HEK293 (cell line): ENCODE results near the gene FAM216A.

Experiments
- CTCF ChIP-seq: fragments of 450-650 bp; formaldehyde crosslinking; IDR thresholded peaks from 2 replicates; pipeline ENCODE4 v1.5.1; 2016; ENCODE audit warnings: missing biosample characterization, missing genetic modification characterization
- MYNN ChIP-seq: fragments of 450-650 bp; formaldehyde crosslinking; IDR thresholded peaks from 2 replicates; pipeline ENCODE4 v1.5.1; 2016; ENCODE audit warnings: missing biosample characterization, missing genetic modification characterization, borderline replicate concordance
- PATZ1 ChIP-seq: fragments of 450-650 bp; formaldehyde crosslinking; IDR thresholded peaks from 2 replicates; pipeline ENCODE4 v1.5.1; 2016; ENCODE audit warnings: missing biosample characterization, missing genetic modification characterization
- ZFP3 ChIP-seq: fragments of 450-650 bp; formaldehyde crosslinking; IDR thresholded peaks from 2 replicates; pipeline ENCODE4 v1.5.1; 2016; ENCODE audit warnings: low read depth, missing biosample characterization, missing genetic modification characterization
- ZNF175 ChIP-seq: fragments of 450-650 bp; formaldehyde crosslinking; IDR thresholded peaks from 2 replicates; pipeline ENCODE4 v1.5.1; 2016; ENCODE audit warnings: missing biosample characterization, missing genetic modification characterization
- ZNF23 ChIP-seq: fragments of 450-650 bp; formaldehyde crosslinking; IDR thresholded peaks from 2 replicates; pipeline ENCODE4 v1.5.1; 2016; ENCODE audit warnings: missing biosample characterization, missing genetic modification characterization, borderline replicate concordance
- ZNF341 ChIP-seq: fragments of 450-650 bp; formaldehyde crosslinking; IDR thresholded peaks from 2 replicates; pipeline ENCODE4; 2016; ENCODE audit warnings: low read depth, missing biosample characterization, missing genetic modification characterization
- ZNF629 ChIP-seq: fragments of 450-650 bp; formaldehyde crosslinking; IDR thresholded peaks from 2 replicates; pipeline ENCODE4 v1.5.1; 2017; ENCODE audit warnings: missing biosample characterization, missing genetic modification characterization
- ZNF707 ChIP-seq: fragments of 450-650 bp; formaldehyde crosslinking; IDR thresholded peaks from 2 replicates; pipeline ENCODE4 v1.5.1; 2016; ENCODE audit warnings: missing biosample characterization, missing genetic modification characterization

- TF ChIP-seq ZNF23 (tag by site-specific recombination) (no peak), ZNF629 (tag by site-specific recombination) (no peak), PATZ1 (tag by site-specific recombination) (no peak), ZNF341 (tag by site-specific recombination) (no peak), CTCF (tag by site-specific recombination) (no peak), ZFP3 (no peak), ZNF175 (no peak), ZNF707 (tag by site-specific recombination) (no peak), MYNN (tag by site-specific recombination) (no peak)
These were observed 36.6 kb upstream of the FAM216A start for GRCh38 chr12:110431957-110432587.
